WTC11 (cell line): ENCODE results near the gene PARVB.

Experiments
- ATF6 ChIP-seq: sonication (generic); formaldehyde crosslinking; IDR thresholded peaks from 2 replicates; pipeline ENCODE4 v1.8.1; 2023; ENCODE audit warnings: mild to moderate bottlenecking, missing genetic modification reagents
- FOXK1 ChIP-seq: sonication (generic); formaldehyde crosslinking; IDR thresholded peaks from 2 replicates; pipeline ENCODE4 v1.8.0; 2022; ENCODE audit warnings: mild to moderate bottlenecking, moderate library complexity, missing genetic modification reagents
- SP1 ChIP-seq: sonication (generic); formaldehyde crosslinking; conservative IDR thresholded peaks from 2 replicates; pipeline ENCODE4 v1.8.1; 2022; ENCODE audit warnings: missing genetic modification reagents
- TEAD1 ChIP-seq: sonication (generic); formaldehyde crosslinking; IDR thresholded peaks from 2 replicates; pipeline ENCODE4 v1.8.0; 2022; ENCODE audit warnings: mild to moderate bottlenecking, missing genetic modification reagents
- ZNF138 ChIP-seq: sonication (generic); formaldehyde crosslinking; conservative IDR thresholded peaks from 2 replicates; pipeline ENCODE4 v1.8.1; 2022; ENCODE audit warnings: mild to moderate bottlenecking, moderate library complexity, missing genetic modification reagents
- TF ChIP-seq, protein P1 (sequence below): fragments of 200-600 bp; IDR thresholded peaks from 2 replicates; pipeline ENCODE4 v1.8.0; 2022; ENCODE audit warnings: antibody characterized with exemption
- TF ChIP-seq, protein P2 (sequence below): sonication (generic); formaldehyde crosslinking; IDR thresholded peaks from 2 replicates; pipeline ENCODE4 v1.8.0; 2022; ENCODE audit warnings: missing genetic modification reagents
- TF ChIP-seq, protein P3 (sequence below): sonication (generic); formaldehyde crosslinking; IDR thresholded peaks from 2 replicates; pipeline ENCODE4 v1.8.0; 2022; ENCODE audit warnings: mild to moderate bottlenecking, missing genetic modification reagents

DNA sequence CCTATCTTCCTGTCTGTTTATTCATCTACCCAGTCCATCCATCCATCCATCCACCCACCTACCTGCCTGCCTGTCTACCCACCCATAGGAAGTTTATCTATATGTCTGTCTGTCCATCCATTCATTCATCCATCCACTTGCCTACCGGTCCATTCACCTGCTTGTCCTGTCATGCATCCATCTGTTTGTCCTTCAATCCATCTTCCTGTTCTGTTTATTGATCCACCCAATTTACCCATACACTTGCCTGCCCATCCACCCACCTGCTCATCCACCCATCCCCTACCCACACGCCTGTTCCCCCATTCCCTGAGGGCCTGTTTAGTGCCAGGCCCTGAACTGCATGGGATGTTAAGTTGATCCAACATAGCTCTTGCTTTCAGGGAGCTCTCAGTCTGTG, 175.1 kb downstream of the PARVB start:
- no peak for TF ChIP-seq SP1 (CRISPR knock-in tag)
- TF ChIP-seq, protein P1, sequence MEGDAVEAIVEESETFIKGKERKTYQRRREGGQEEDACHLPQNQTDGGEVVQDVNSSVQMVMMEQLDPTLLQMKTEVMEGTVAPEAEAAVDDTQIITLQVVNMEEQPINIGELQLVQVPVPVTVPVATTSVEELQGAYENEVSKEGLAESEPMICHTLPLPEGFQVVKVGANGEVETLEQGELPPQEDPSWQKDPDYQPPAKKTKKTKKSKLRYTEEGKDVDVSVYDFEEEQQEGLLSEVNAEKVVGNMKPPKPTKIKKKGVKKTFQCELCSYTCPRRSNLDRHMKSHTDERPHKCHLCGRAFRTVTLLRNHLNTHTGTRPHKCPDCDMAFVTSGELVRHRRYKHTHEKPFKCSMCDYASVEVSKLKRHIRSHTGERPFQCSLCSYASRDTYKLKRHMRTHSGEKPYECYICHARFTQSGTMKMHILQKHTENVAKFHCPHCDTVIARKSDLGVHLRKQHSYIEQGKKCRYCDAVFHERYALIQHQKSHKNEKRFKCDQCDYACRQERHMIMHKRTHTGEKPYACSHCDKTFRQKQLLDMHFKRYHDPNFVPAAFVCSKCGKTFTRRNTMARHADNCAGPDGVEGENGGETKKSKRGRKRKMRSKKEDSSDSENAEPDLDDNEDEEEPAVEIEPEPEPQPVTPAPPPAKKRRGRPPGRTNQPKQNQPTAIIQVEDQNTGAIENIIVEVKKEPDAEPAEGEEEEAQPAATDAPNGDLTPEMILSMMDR, result no peak
- TF ChIP-seq, protein P2, sequence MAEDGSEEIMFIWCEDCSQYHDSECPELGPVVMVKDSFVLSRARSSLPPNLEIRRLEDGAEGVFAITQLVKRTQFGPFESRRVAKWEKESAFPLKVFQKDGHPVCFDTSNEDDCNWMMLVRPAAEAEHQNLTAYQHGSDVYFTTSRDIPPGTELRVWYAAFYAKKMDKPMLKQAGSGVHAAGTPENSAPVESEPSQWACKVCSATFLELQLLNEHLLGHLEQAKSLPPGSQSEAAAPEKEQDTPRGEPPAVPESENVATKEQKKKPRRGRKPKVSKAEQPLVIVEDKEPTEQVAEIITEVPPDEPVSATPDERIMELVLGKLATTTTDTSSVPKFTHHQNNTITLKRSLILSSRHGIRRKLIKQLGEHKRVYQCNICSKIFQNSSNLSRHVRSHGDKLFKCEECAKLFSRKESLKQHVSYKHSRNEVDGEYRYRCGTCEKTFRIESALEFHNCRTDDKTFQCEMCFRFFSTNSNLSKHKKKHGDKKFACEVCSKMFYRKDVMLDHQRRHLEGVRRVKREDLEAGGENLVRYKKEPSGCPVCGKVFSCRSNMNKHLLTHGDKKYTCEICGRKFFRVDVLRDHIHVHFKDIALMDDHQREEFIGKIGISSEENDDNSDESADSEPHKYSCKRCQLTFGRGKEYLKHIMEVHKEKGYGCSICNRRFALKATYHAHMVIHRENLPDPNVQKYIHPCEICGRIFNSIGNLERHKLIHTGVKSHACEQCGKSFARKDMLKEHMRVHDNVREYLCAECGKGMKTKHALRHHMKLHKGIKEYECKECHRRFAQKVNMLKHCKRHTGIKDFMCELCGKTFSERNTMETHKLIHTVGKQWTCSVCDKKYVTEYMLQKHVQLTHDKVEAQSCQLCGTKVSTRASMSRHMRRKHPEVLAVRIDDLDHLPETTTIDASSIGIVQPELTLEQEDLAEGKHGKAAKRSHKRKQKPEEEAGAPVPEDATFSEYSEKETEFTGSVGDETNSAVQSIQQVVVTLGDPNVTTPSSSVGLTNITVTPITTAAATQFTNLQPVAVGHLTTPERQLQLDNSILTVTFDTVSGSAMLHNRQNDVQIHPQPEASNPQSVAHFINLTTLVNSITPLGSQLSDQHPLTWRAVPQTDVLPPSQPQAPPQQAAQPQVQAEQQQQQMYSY (CRISPR knock-in tag), result no peak
- TF ChIP-seq TEAD1 (CRISPR knock-in tag), result no peak
- TF ChIP-seq FOXK1 (CRISPR knock-in tag), result no peak
- TF ChIP-seq, protein P3, sequence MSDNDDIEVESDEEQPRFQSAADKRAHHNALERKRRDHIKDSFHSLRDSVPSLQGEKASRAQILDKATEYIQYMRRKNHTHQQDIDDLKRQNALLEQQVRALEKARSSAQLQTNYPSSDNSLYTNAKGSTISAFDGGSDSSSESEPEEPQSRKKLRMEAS, result no peak
- TF ChIP-seq ATF6 (CRISPR knock-in tag), result no peak
- TF ChIP-seq ZNF138 (CRISPR knock-in tag), result no peak
